Measurements from ENCODE around the gene PLA2G5.

- TF ChIP-seq POLR2A (IDR thresholded peaks at IDR 0.05) (no peak), CTCF (IDR thresholded peaks at IDR 0.05) (no peak)
Observed at GRCh38 chr1:20093303-20093702, 23.3 kb downstream of the PLA2G5 start.

All from body of pancreas (tissue), 4 donors.